Heart right ventricle (tissue), 16 donors: ENCODE measurements around the gene CYTL1. TPM values are rescaled to one million over a fixed set of nuclear protein-coding genes. Genes with fewer than 3 reads are reported as not detected.
A peak's percentile ranks its signal among the peaks of the same experiment; 100 is the strongest.

Experiments
- ATAC-seq, 8 donors: fragments of 200-7000 bp; cut with Tn5 transposase; one replicate each; pipeline ENCODE4 v1.9.1; 2020; ENCODE audit warnings: mild to moderate bottlenecking in 8 of 8, moderate library complexity in 8 of 8, moderate number of reproducible peaks in 1 of 8
- DNase-seq, 2 donors: peaks; one replicate each; pipeline ENCODE4 v3.0.0-alpha.2; 2020
- H3K27ac ChIP-seq, 10 donors: fragments of 200-600 bp; sonication (generic) in 2 of 10; one replicate each; pipeline versions ENCODE4 v1.5.0 to v1.8.0; 2020 to 2022; ENCODE audit warnings: mild to moderate bottlenecking in 3 of 10
- H3K27me3 ChIP-seq, 7 donors: fragments of 200-600 bp; one replicate each; pipeline ENCODE4 v1.8.0; 2021 to 2022; ENCODE audit warnings: mild to moderate bottlenecking in 2 of 7
- H3K36me3 ChIP-seq, 9 donors: fragments of 200-600 bp; sonication (generic) in 1 of 9; one replicate each; pipeline versions ENCODE4 v1.5.0 to v1.8.0; 2020 to 2022; ENCODE audit warnings: mild to moderate bottlenecking in 2 of 9
- H3K4me1 ChIP-seq, 9 donors: fragments of 200-600 bp; sonication (generic) in 1 of 9; one replicate each; pipeline versions ENCODE4 v1.5.0 to v1.8.0; 2020 to 2022; ENCODE audit warnings: mild to moderate bottlenecking in 4 of 9
- H3K4me3 ChIP-seq, 10 donors: fragments of 200-600 bp; sonication (generic) in 2 of 10; one replicate each; pipeline versions ENCODE4 v1.5.0 to v1.8.0; 2020 to 2022; ENCODE audit warnings: mild to moderate bottlenecking in 7 of 10, moderate library complexity in 2 of 10
- H3K9me3 ChIP-seq, 11 donors: fragments of 200-600 bp in 10 of 11; sonication (generic) in 2 of 11; one replicate each; pipeline versions ENCODE4 v1.5.0 to v1.8.0; 2013 to 2022; ENCODE audit warnings: mild to moderate bottlenecking in 2 of 11, control low read depth in 1 of 11, moderate library complexity in 1 of 11
- WGBS, 2 donors: extraction: QIAGEN DNeasy Blood & Tissue Kit; methylation state at CpG; one replicate each; pipeline ENCODE4 v1.1.7; 2013; ENCODE audit warnings: inconsistent platforms in 1 of 2; 5-methylcytosine and 5-hydroxymethylcytosine counted together
- intact Hi-C, 10 donors: fragments of 100-400 bp; cut with DNase I; formaldehyde crosslinking; loops; one replicate each; pipeline versions ENCODE4 v1.11.1 to v1.14.2; 2022
- polyA plus RNA-seq, 2 donors: library from polyadenylated mRNA; stranded (reverse); fragments of 200-250 nt; gene quantifications; one replicate each; pipeline ENCODE4 v1.2.3, GENCODE V29; 2013
- total RNA-seq, 10 donors: library from RNA; stranded (reverse); fragmentation: NEBNext Ultra II Directional in 3 of 10; extraction: Animal tissue kit (Norgen Biotek cat#: 25700) in 3 of 10; gene quantifications; one replicate each; pipeline versions ENCODE4 v1.2.1 to v1.2.4, GENCODE V29; 2021 to 2023
- TF ChIP-seq, protein P1 (sequence below), 9 donors: fragments of 200-600 bp; sonication (generic) in 2 of 9; IDR thresholded peaks; one replicate each; pipeline versions ENCODE4 v1.5.0 to v1.8.0; 2021 to 2022; ENCODE audit warnings: antibody characterized with exemption in 9 of 9, mild to moderate bottlenecking in 5 of 9, moderate library complexity in 1 of 9
- donor health status: Arrhythmogenic right ventricular cardiomyopathy.
- donor health status: ischemic (EF 13 %, LVEDD 7.1; RV severe dilation, severe dysfunction).
- donor health status: healthy with polysubstance abuse.
- donor health status: DM: no; HTN: yes; CAD: no.
- donor health status: DM: no; HTN: no; CAD: no.
- donor health status: ischemic (EF 25% LVEDD 6.9; RV normal size, moderate dysfunction).
- donor health status: ischemic (EF 25% LVEDD 5.7; RV mildly dilated, moderate dysfunction).
- donor health status: healthy.
- donor health status: DM: yes; HTN: yes; CAD: no.
- donor health status: Ischemic cardiomyopathy.
- donor health status: ischemic (EF 35%, LVEDD 5.7; RV mildly dilated, moderate dysfunction).
- donor health status: nonischemic (EF 11% LVEDD 7.7; RV severe dilation, severe dysfunction).
- donor health status: DM: yes; HTN: yes; CAD: no.
- donor health status: PGD.
- donor health status: ischemic (EF 29% LVEDD 5.4; RV normal size, mild dysfunction).
- donor health status: nonischemic (EF 23%, LVEDD 6.1; RV moderate dilation, normal function).

CYTL1 gene
- total and polyA plus RNA-seq, 12 donors: 0.20 to 0.95 (median 0.40) TPM; not detected in 6

DNA sequence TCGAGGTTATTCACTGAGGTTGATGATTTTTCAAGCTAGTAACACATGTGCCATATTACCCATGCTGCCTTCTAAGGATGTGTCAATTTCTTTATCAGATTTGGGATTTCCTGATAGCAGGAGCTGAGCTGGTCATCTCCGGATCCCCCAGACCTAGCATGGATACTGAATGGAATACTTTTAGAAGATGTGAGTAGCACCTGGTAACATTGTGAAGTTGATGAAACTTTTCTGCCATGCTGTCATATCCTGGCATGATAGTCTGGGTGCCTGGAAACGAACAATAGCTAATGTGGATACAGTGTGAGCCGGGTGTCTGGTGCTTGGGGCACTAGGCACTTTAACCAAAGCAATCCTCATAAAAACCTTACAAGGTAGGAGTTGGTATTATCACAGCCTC is 11.0 kb upstream of the CYTL1 start:
- peaks cover 0 to 15% (median 4%) of the 10 kb centered on the region in 7 donors for H3K27me3 ChIP-seq
- H3K4me1 ChIP-seq: peaks cover 0 to 34% (median 18%) of the 10 kb centered on the region in 9 donors
- ATAC-seq: peak in 1 of 8 donors; percentile 21
- H3K4me3 ChIP-seq: no peak overlapping the region
- WGBS, 2 donors: 58 to 66% methylated on average over 4 of the region's 4 CpGs
- TF ChIP-seq, protein P1, sequence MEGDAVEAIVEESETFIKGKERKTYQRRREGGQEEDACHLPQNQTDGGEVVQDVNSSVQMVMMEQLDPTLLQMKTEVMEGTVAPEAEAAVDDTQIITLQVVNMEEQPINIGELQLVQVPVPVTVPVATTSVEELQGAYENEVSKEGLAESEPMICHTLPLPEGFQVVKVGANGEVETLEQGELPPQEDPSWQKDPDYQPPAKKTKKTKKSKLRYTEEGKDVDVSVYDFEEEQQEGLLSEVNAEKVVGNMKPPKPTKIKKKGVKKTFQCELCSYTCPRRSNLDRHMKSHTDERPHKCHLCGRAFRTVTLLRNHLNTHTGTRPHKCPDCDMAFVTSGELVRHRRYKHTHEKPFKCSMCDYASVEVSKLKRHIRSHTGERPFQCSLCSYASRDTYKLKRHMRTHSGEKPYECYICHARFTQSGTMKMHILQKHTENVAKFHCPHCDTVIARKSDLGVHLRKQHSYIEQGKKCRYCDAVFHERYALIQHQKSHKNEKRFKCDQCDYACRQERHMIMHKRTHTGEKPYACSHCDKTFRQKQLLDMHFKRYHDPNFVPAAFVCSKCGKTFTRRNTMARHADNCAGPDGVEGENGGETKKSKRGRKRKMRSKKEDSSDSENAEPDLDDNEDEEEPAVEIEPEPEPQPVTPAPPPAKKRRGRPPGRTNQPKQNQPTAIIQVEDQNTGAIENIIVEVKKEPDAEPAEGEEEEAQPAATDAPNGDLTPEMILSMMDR (IDR thresholded peaks at IDR 0.05): no peak
- no peaks in the 10 kb centered on the region for H3K9me3 ChIP-seq
- no peaks in the 10 kb centered on the region for H3K36me3 ChIP-seq
- H3K27ac ChIP-seq: no peak overlapping the region
- DNase-seq: no peak
- intact Hi-C loops: no loop called here

DNA sequence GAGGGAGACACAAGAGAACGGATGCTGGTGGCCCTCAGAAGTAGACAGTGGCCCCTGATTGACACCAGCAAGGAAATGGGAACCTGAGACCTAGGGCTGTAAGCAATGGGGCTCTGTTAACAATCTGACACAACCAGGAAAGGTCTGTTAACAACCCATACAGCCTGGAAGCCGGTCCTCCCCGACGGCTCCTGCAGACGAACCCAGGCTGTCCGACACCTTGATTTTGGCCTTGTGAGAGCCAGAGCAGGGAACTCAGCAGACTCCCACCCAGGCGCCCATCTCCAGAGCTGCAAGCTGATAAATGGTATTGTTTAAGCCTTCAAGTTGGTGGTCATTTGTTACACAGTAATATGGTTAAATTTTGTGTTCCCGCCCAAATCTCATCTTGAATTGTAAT is 10.2 kb upstream of the CYTL1 start:
- H3K27me3 ChIP-seq: peaks cover 0 to 15% (median 4%) of the 10 kb centered on the region in 7 donors
- peaks cover 0 to 33% (median 18%) of the 10 kb centered on the region in 9 donors for H3K4me1 ChIP-seq
- ATAC-seq (no peak), DNase-seq (no peak)
- intact Hi-C loops: no loop called here
- H3K4me3 ChIP-seq: no peak overlapping the region
- WGBS, 2 donors: 83 to 86% methylated on average over 8 of the region's 8 CpGs
- H3K27ac ChIP-seq: no peak overlapping the region
- TF ChIP-seq, protein P1 (IDR thresholded peaks at IDR 0.05): no peak
- H3K36me3 ChIP-seq: no peaks in the 10 kb centered on the region
- H3K9me3 ChIP-seq: no peaks in the 10 kb centered on the region

DNA sequence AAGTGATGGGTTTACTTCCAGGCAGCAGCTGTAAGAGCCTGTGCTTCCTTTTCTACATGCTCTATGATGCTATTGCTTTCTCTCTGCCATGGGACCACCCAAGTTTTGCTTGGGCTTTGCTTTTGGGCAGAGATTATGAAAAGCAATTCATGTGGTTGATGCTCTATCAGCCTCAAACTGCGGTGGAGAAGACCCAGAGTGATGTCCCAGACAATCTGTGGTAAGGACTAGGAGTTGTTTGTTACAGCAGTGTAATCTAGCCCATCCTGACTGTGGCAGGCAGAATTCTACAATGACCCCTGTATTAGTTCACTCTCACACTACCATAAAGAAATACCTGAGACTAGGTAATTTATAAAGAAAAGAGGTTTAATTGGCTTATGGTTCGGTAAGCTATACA is 9.2 kb upstream of the CYTL1 start:
- H3K4me3 ChIP-seq: no peak overlapping the region
- intact Hi-C loops: no loop called here
- peaks cover 0 to 15% (median 4%) of the 10 kb centered on the region in 7 donors for H3K27me3 ChIP-seq
- no peaks in the 10 kb centered on the region for H3K36me3 ChIP-seq
- peaks cover 0 to 26% (median 11%) of the 10 kb centered on the region in 9 donors for H3K4me1 ChIP-seq
- no peak for ATAC-seq
- no peak overlapping the region for H3K27ac ChIP-seq
- DNase-seq: no peak
- TF ChIP-seq, protein P1 (IDR thresholded peaks at IDR 0.05): no peak
- H3K9me3 ChIP-seq: peaks cover 0 to 6% (median 0%) of the 10 kb centered on the region in 11 donors
- 85 to 89% methylated on average over 2 of the region's 2 CpGs for WGBS, 2 donors

DNA sequence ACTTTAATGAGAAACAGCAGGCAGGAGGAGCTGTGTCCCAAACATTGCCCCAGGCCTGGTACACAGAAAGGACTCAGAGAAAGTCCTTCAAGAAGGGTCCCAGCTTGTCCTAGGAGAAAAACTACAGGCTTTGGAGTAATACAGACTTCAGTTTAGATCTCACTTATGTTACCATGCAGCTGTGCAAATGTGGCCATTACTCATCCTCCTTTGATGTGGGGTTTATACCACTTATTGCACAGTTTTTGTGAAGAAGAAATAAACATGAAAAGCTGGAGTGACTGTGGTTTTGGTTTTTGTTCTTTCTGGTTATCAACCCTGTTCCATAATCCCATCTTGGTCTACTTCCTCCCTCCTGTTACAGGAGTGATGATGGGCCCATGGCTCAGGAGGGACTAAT is 8.1 kb upstream of the CYTL1 start:
- DNase-seq (no peak), ATAC-seq (no peak)
- H3K27ac ChIP-seq: no peak overlapping the region
- peaks cover 0 to 15% (median 4%) of the 10 kb centered on the region in 7 donors for H3K27me3 ChIP-seq
- peaks cover 0 to 13% (median 0%) of the 10 kb centered on the region in 11 donors for H3K9me3 ChIP-seq
- TF ChIP-seq, protein P1 (IDR thresholded peaks at IDR 0.05): no peak
- H3K36me3 ChIP-seq: no peaks in the 10 kb centered on the region
- intact Hi-C loops: no loop called here
- H3K4me3 ChIP-seq: no peak overlapping the region
- peaks cover 0 to 15% (median 0%) of the 10 kb centered on the region in 9 donors for H3K4me1 ChIP-seq
